ENCODE measurements around the gene C1S. TPM values are rescaled to one million over a fixed set of nuclear protein-coding genes. Genes with fewer than 3 reads are reported as not detected.
"Not testable (repeated sequence)": the region's sequence is repeated elsewhere in the genome, so short reads cannot be mapped to it uniquely, and the experiment has no call there.

The C1S gene
- total RNA-seq, 5 donors from 2014 or later (not counting 1 experiment from before 2014, with no cell fraction given), result 1.5 to 5.0 (median 4.5) TPM

GRCh38 chr12:7103837-7104584 is 43.5 kb downstream of the C1S start:
- no peak overlapping the region for H3K27ac ChIP-seq (ENCODE audit: low read length)
- H3K9me3 ChIP-seq, result no peaks in the 10 kb centered on the region
- H3K36me3 Mint-ChIP-seq, result peaks cover 40% of the 10 kb centered on the region
- H3K27me3 Mint-ChIP-seq, result no peaks in the 10 kb centered on the region
- no peaks in the 10 kb centered on the region for H3K27me3 ChIP-seq (replicated peaks in 1 of 2; ENCODE audit: control insufficient read depth in 2 of 2, extremely low read depth in 1 of 2, insufficient read depth in 2 of 2, low read length in 1 of 2)
- peaks cover 46 to 54% (median 51%) of the 10 kb centered on the region in 3 donors for H3K4me1 Mint-ChIP-seq
- POLR2A ChIA-PET, result interaction anchor here in 1 of 2 donors (0.6 kb wide), 1 partner anchor 354 kb away, joined by 4 read pairs; no protein-coding TSS in a partner anchor
- DNase-seq (no peak), ATAC-seq (replicated peaks in 1 of 4) (no peak)
- peak overlapping the region in 1 of 2 donors; percentile 44 for H3K27ac Mint-ChIP-seq
- H3K9me3 Mint-ChIP-seq, result peaks cover 10 to 15% (median 11%) of the 10 kb centered on the region in 3 donors
- peaks cover 2 to 15% of the 10 kb centered on the region in 2 experiments for H3K4me1 ChIP-seq (ENCODE audit: control insufficient read depth in 1 of 2, extremely low read depth in 1 of 2, insufficient read depth in 2 of 2, low read length in 2 of 2)
- H3K4me3 ChIP-seq (ENCODE audit: control insufficient read depth in 1 of 2, extremely low read depth in 1 of 2, low read length in 1 of 2), result no peak overlapping the region
- peaks cover 9 to 24% of the 10 kb centered on the region in 2 donors for H3K36me3 ChIP-seq (ENCODE audit: control insufficient read depth in 2 of 2, extremely low read depth in 1 of 2, insufficient read depth in 1 of 2, low read length in 1 of 2)
- CTCF ChIA-PET, result no interaction called here
- no peak overlapping the region for H3K4me3 Mint-ChIP-seq
- WGBS (ENCODE audit: insufficient coverage), result 100% methylated on average over 11 of the region's 14 CpGs

- POLR2A ChIA-PET, result no interaction called here
- Histone ChIP-seq H3K4me1 (ENCODE audit: control insufficient read depth in 1 of 2, extremely low read depth in 1 of 2, insufficient read depth in 2 of 2, low read length in 2 of 2) (peaks cover 6 to 27% of the 10 kb centered on the region in 2 experiments), H3K9me3 (no peaks in the 10 kb centered on the region), H3K27me3 (replicated peaks in 1 of 2; ENCODE audit: control insufficient read depth in 2 of 2, extremely low read depth in 1 of 2, insufficient read depth in 2 of 2, low read length in 1 of 2) (no peaks in the 10 kb centered on the region), H3K27ac (ENCODE audit: low read length) (no peak overlapping the region), H3K36me3 (ENCODE audit: control insufficient read depth in 2 of 2, extremely low read depth in 1 of 2, insufficient read depth in 1 of 2, low read length in 1 of 2) (peaks cover 9 to 17% of the 10 kb centered on the region in 2 donors), H3K4me3 (ENCODE audit: control insufficient read depth in 1 of 2, extremely low read depth in 1 of 2, low read length in 1 of 2) (no peak overlapping the region)
- Mint-ChIP-seq H3K36me3 (peaks cover 35% of the 10 kb centered on the region), H3K9me3 (peaks cover 10 to 15% (median 11%) of the 10 kb centered on the region in 3 donors), H3K4me3 (peak overlapping the region in 2 of 3 donors; percentile 17 to 42), H3K27me3 (no peaks in the 10 kb centered on the region), H3K4me1 (peaks cover 52 to 63% (median 58%) of the 10 kb centered on the region in 3 donors), H3K27ac (peak overlapping the region; percentile 49 to 84)
- DNase-seq (no peak), ATAC-seq (replicated peaks in 1 of 4) (no peak)
- WGBS (ENCODE audit: insufficient coverage), result no CpG with 5 or more reads among the region's 1 CpG
- CTCF ChIA-PET, result interaction anchor here in 1 of 2 donors (1.0 kb wide), 1 partner anchor 236 kb away, joined by 3 read pairs; no protein-coding TSS in a partner anchor
These were observed 45.6 kb downstream of the C1S start for GRCh38 chr12:7106082-7106481.

- not testable (repeated sequence) for H3K27me3 Mint-ChIP-seq; H3K36me3 ChIP-seq (ENCODE audit: control insufficient read depth in 2 of 2, extremely low read depth in 1 of 2, insufficient read depth in 1 of 2, low read length in 1 of 2); ATAC-seq (replicated peaks in 1 of 4); H3K4me3 ChIP-seq (ENCODE audit: control insufficient read depth in 1 of 2, extremely low read depth in 1 of 2, low read length in 1 of 2); H3K27me3 ChIP-seq (replicated peaks in 1 of 2; ENCODE audit: control insufficient read depth in 2 of 2, extremely low read depth in 1 of 2, insufficient read depth in 2 of 2, low read length in 1 of 2); DNase-seq; H3K27ac ChIP-seq (ENCODE audit: low read length); H3K9me3 ChIP-seq
- ChIA-PET CTCF (interaction anchor here (0.6 to 2.4 kb wide), 11 partner anchors 15 to 575 kb away, joined by 3 to 15 read pairs (median 4); partner anchors contain the start of genes C12orf57 (in 1 of the 2), C1R (in 1 of the 2), RNU7-1 (in 1 of the 2) and SPSB2 (in 1 of the 2)), POLR2A (interaction anchor here in 1 of 2 donors (0.6 to 1.1 kb wide), 3 partner anchors 8 to 215 kb away, joined by 3 to 4 read pairs (median 3); partner anchors contain the start of genes C12orf57 and RNU7-1)
- peaks cover 6 to 27% of the 10 kb centered on the region in 2 experiments for H3K4me1 ChIP-seq (ENCODE audit: control insufficient read depth in 1 of 2, extremely low read depth in 1 of 2, insufficient read depth in 2 of 2, low read length in 2 of 2)
- H3K9me3 Mint-ChIP-seq, result peaks cover 10 to 15% (median 11%) of the 10 kb centered on the region in 3 donors
- peaks cover 52 to 61% (median 56%) of the 10 kb centered on the region in 3 donors for H3K4me1 Mint-ChIP-seq
- H3K36me3 Mint-ChIP-seq, result peaks cover 28% of the 10 kb centered on the region
- peak overlapping the region; percentile 24 to 51 (median 42) for H3K4me3 Mint-ChIP-seq
- no CpG with 5 or more reads among the region's 5 CpGs for WGBS (ENCODE audit: insufficient coverage)
- H3K27ac Mint-ChIP-seq, result peak overlapping the region; percentile 48 to 61
These were observed 46.7 kb downstream of the C1S start for GRCh38 chr12:7107181-7107580.

GRCh38 chr12:7107636-7108002 is 47.1 kb downstream of the C1S start:
- H3K4me3 Mint-ChIP-seq, result peak overlapping the region; percentile 89 to 93 (median 89)
- peak overlapping the region; percentile 77 to 88 for H3K4me3 ChIP-seq (ENCODE audit: control insufficient read depth in 1 of 2, extremely low read depth in 1 of 2, low read length in 1 of 2)
- peaks cover 5 to 7% of the 10 kb centered on the region in 2 donors for H3K36me3 ChIP-seq (ENCODE audit: control insufficient read depth in 2 of 2, extremely low read depth in 1 of 2, insufficient read depth in 1 of 2, low read length in 1 of 2)
- ATAC-seq (replicated peaks in 1 of 4), result peak in 1 of 4 experiments; percentile 1
- peaks cover 6 to 27% of the 10 kb centered on the region in 2 experiments for H3K4me1 ChIP-seq (ENCODE audit: control insufficient read depth in 1 of 2, extremely low read depth in 1 of 2, insufficient read depth in 2 of 2, low read length in 2 of 2)
- peaks cover 26% of the 10 kb centered on the region for H3K36me3 Mint-ChIP-seq
- CTCF ChIA-PET, result interaction anchor here (0.6 to 2.4 kb wide), 16 partner anchors 9 to 256 kb away, joined by 3 to 15 read pairs (median 3); partner anchors contain the start of genes C12orf57 (in 1 of the 2), C1R (in 1 of the 2), RNU7-1 (in 1 of the 2) and SPSB2 (in 1 of the 2)
- peak overlapping the region; percentile 96 for H3K27ac Mint-ChIP-seq
- H3K4me1 Mint-ChIP-seq, result peaks cover 48 to 56% (median 51%) of the 10 kb centered on the region in 3 donors
- H3K9me3 ChIP-seq, result no peaks in the 10 kb centered on the region
- H3K27ac ChIP-seq (ENCODE audit: low read length), result peak overlapping the region; percentile 75
- DNase-seq, result peak in 1 of 35 experiments; percentile 18
- H3K9me3 Mint-ChIP-seq, result peaks cover 10 to 15% (median 11%) of the 10 kb centered on the region in 3 donors
- H3K27me3 Mint-ChIP-seq, result no peaks in the 10 kb centered on the region
- POLR2A ChIA-PET, result interaction anchor here in 1 of 2 donors (0.6 to 1.1 kb wide), 2 partner anchors 9 to 164 kb away, joined by 3 to 4 read pairs; partner anchors contain the start of genes C12orf57 and RNU7-1
- no peaks in the 10 kb centered on the region for H3K27me3 ChIP-seq (replicated peaks in 1 of 2; ENCODE audit: control insufficient read depth in 2 of 2, extremely low read depth in 1 of 2, insufficient read depth in 2 of 2, low read length in 1 of 2)
- WGBS (ENCODE audit: insufficient coverage), result no CpG with 5 or more reads among the region's 3 CpGs

- ATAC-seq (replicated peaks in 1 of 4), result peak; percentile 92 to 98 (median 96)
- peaks cover 5 to 7% of the 10 kb centered on the region in 2 donors for H3K36me3 ChIP-seq (ENCODE audit: control insufficient read depth in 2 of 2, extremely low read depth in 1 of 2, insufficient read depth in 1 of 2, low read length in 1 of 2)
- H3K27me3 ChIP-seq (replicated peaks in 1 of 2; ENCODE audit: control insufficient read depth in 2 of 2, extremely low read depth in 1 of 2, insufficient read depth in 2 of 2, low read length in 1 of 2), result no peaks in the 10 kb centered on the region
- H3K4me3 ChIP-seq (ENCODE audit: control insufficient read depth in 1 of 2, extremely low read depth in 1 of 2, low read length in 1 of 2), result peak overlapping the region; percentile 77 to 88
- peaks cover 26% of the 10 kb centered on the region for H3K36me3 Mint-ChIP-seq
- H3K4me1 Mint-ChIP-seq, result peaks cover 45 to 53% (median 50%) of the 10 kb centered on the region in 3 donors
- peak overlapping the region; percentile 75 for H3K27ac ChIP-seq (ENCODE audit: low read length)
- H3K27ac Mint-ChIP-seq, result peak overlapping the region; percentile 96
- ChIA-PET POLR2A (interaction anchor here (0.6 to 1.1 kb wide), 3 partner anchors 29 to 493 kb away, joined by 3 to 10 read pairs (median 8); partner anchors contain the start of genes C12orf57 (in 1 of the 2) and RNU7-1 (in 1 of the 2)), CTCF (interaction anchor here (0.5 to 2.4 kb wide), 19 partner anchors 9 to 828 kb away, joined by 3 to 15 read pairs (median 4); partner anchors contain the start of genes C12orf57 (in 1 of the 2), LRRC23 (in 1 of the 2), RNU7-1 (in 1 of the 2) and SLC2A3 (in 1 of the 2))
- no peaks in the 10 kb centered on the region for H3K27me3 Mint-ChIP-seq
- peak; percentile 22 to 81 (median 61) for DNase-seq
- 8% methylated on average over 10 of the region's 30 CpGs for WGBS (ENCODE audit: insufficient coverage)
- no peaks in the 10 kb centered on the region for H3K9me3 ChIP-seq
- H3K4me1 ChIP-seq (ENCODE audit: control insufficient read depth in 1 of 2, extremely low read depth in 1 of 2, insufficient read depth in 2 of 2, low read length in 2 of 2), result peaks cover 8 to 28% of the 10 kb centered on the region in 2 experiments
- H3K9me3 Mint-ChIP-seq, result peaks cover 10 to 15% (median 11%) of the 10 kb centered on the region in 3 donors
- peak overlapping the region; percentile 89 to 93 (median 89) for H3K4me3 Mint-ChIP-seq
These were observed 47.7 kb downstream of the C1S start for GRCh38 chr12:7108003-7108795.
